HPDE6-E6E7 (cell line): Measurements from ENCODE around the gene TPST2.
A peak's percentile ranks its signal among the peaks of the same experiment; 100 is the strongest.

ENCODE experiments used
- DNase-seq: peaks from one replicate; pipeline ENCODE4 v3.0.0; 2011; ENCODE audit warnings: missing footprints; ENCODE audit errors: extremely low spot score

The TPST2 gene

GRCh38 chr22:26610996-26611395 is 21.1 kb upstream of the TPST2 start:
- no peak for DNase-seq

GRCh38 chr22:26610072-26610958 is 20.4 kb upstream of the TPST2 start:
- no peak for DNase-seq

- DNase-seq: no peak
These were observed 19.4 kb upstream of the TPST2 start for GRCh38 chr22:26609287-26609686.

GRCh38 chr22:26608129-26608528 is 18.2 kb upstream of the TPST2 start:
- DNase-seq: no peak

GRCh38 chr22:26606611-26607010 is 16.7 kb upstream of the TPST2 start:
- peak; percentile 41 for DNase-seq

GRCh38 chr22:26604368-26604767 is 14.4 kb upstream of the TPST2 start:
- DNase-seq: no peak

GRCh38 chr22:26602127-26602526 is 12.2 kb upstream of the TPST2 start:
- DNase-seq: no peak

- no peak for DNase-seq
These were observed 11.8 kb upstream of the TPST2 start for GRCh38 chr22:26601726-26602125.

- no peak for DNase-seq
These were observed 9.6 kb upstream of the TPST2 start for GRCh38 chr22:26599505-26599904.

- no peak for DNase-seq
These were observed 7.5 kb upstream of the TPST2 start for GRCh38 chr22:26597480-26597879.

GRCh38 chr22:26597026-26597425 is 7.1 kb upstream of the TPST2 start:
- no peak for DNase-seq

GRCh38 chr22:26593763-26594162 is 3.8 kb upstream of the TPST2 start:
- DNase-seq: no peak

GRCh38 chr22:26592421-26592891 is 2.5 kb upstream of the TPST2 start:
- DNase-seq: peak; percentile 50

- no peak for DNase-seq
These were observed 526 bp downstream of the TPST2 start for GRCh38 chr22:26589367-26589844.

GRCh38 chr22:26588729-26589366 is 1.1 kb downstream of the TPST2 start:
- DNase-seq: no peak

GRCh38 chr22:26587991-26588613 is 1.8 kb downstream of the TPST2 start:
- no peak for DNase-seq

GRCh38 chr22:26586556-26587325 is 3.2 kb downstream of the TPST2 start:
- no peak for DNase-seq

- peak; percentile 25 for DNase-seq
These were observed 4.7 kb downstream of the TPST2 start for GRCh38 chr22:26585104-26585790.

GRCh38 chr22:26584010-26584409 is 5.9 kb downstream of the TPST2 start:
- no peak for DNase-seq

- DNase-seq: no peak
These were observed 8.2 kb downstream of the TPST2 start for GRCh38 chr22:26581633-26582168.

- no peak for DNase-seq
These were observed 8.9 kb downstream of the TPST2 start for GRCh38 chr22:26581026-26581425.
